IMR-90 (cell line): ENCODE data around the gene STYXL1. TPM values are rescaled to one million over a fixed set of nuclear protein-coding genes. Genes with fewer than 3 reads are reported as not detected.
A peak's percentile ranks its signal among the peaks of the same experiment; 100 is the strongest.

Experiments
- ATAC-seq: fragments of 200-7000 bp; cut with Tn5 transposase; 2 replicates; pipeline ENCODE4 v1.9.1; 2020; ENCODE audit warnings: low read depth, mild to moderate bottlenecking, moderate library complexity
- BruUV-seq: library from RNA; stranded (reverse); fragments of 400-500 nt; replicated peaks from 2 replicates; lab custom pipeline; 2021; lab: Mats Ljungman, UMichigan
- CTCF ChIA-PET: fragments of 300-600 bp; formaldehyde crosslinking; extraction: SDS; loops from one replicate; lab custom pipeline; 2021; ENCODE audit warnings: antibody characterized with exemption; lab: Yijun Ruan, JAX
- POLR2A ChIA-PET: fragments of 300-600 bp; sonication (Branson Sonifier 250); formaldehyde crosslinking; loops from one replicate; lab custom pipeline; 2022; ENCODE audit warnings: antibody characterized with exemption; ENCODE audit not compliant: unreplicated experiment; lab: Charles Lee
- DNase-seq: peaks from one replicate; pipeline ENCODE4 v3.0.0; 2013
- H2AFZ ChIP-seq: replicated peaks from 2 replicates; pipeline ENCODE3; 2013; ENCODE audit warnings: low read length, mild to moderate bottlenecking; ENCODE audit not compliant: poor library complexity
- H2AK5ac ChIP-seq: 2 replicates; pipeline ENCODE4 v1.6.1; 2013; ENCODE audit warnings: low read depth, low read length, inconsistent platforms
- H2AK9ac ChIP-seq: replicated peaks from 2 replicates; pipeline ENCODE3; 2013; ENCODE audit warnings: mild to moderate bottlenecking, low read depth, low read length, moderate library complexity; ENCODE audit not compliant: poor library complexity
- H2BK120ac ChIP-seq: 2 replicates; pipeline ENCODE4 v1.6.1; 2013; ENCODE audit warnings: low read depth, low read length, inconsistent platforms
- H2BK15ac ChIP-seq: 3 replicates; pipeline ENCODE4 v1.6.1; 2013; ENCODE audit warnings: low read depth, low read length, inconsistent platforms
- H2BK20ac ChIP-seq: 2 replicates; pipeline ENCODE4 v1.6.1; 2013; ENCODE audit warnings: low read depth, mild to moderate bottlenecking, inconsistent platforms, low read length, moderate library complexity
- H2BK5ac ChIP-seq: 2 replicates; pipeline ENCODE4 v1.6.1; 2013; ENCODE audit warnings: mild to moderate bottlenecking, low read depth, low read length, inconsistent platforms; ENCODE audit not compliant: poor library complexity, severe bottlenecking
- H3K14ac ChIP-seq: replicated peaks from 2 replicates; pipeline ENCODE4 v1.6.1; 2013; ENCODE audit warnings: low read depth, low read length, inconsistent platforms
- H3K18ac ChIP-seq: 2 replicates; pipeline ENCODE4 v1.6.1; 2013; ENCODE audit warnings: low read depth, low read length, control low read depth
- H3K23ac ChIP-seq: 2 replicates; pipeline ENCODE4 v1.6.1; 2013; ENCODE audit warnings: low read depth, low read length, inconsistent platforms
- H3K27ac ChIP-seq: 2 replicates; pipeline ENCODE4 v1.5.1; 2013; ENCODE audit warnings: mild to moderate bottlenecking, control low read depth, low read length; ENCODE audit not compliant: insufficient read depth
- H3K27me3 ChIP-seq: 2 replicates; pipeline ENCODE4 v1.6.1; 2013; ENCODE audit warnings: low read length; ENCODE audit not compliant: control insufficient read depth, insufficient read depth
- H3K36me3 ChIP-seq: 2 replicates; pipeline ENCODE4 v1.6.1; 2013; ENCODE audit warnings: low read length, mixed read lengths; ENCODE audit not compliant: control insufficient read depth, insufficient read depth
- H3K4ac ChIP-seq: 2 replicates; pipeline ENCODE4 v1.6.1; 2013; ENCODE audit warnings: low read depth, low read length, inconsistent platforms
- H3K4me1 ChIP-seq: 2 replicates; pipeline ENCODE4 v1.6.1; 2013; ENCODE audit warnings: low read length, mixed read lengths; ENCODE audit not compliant: control insufficient read depth, insufficient read depth
- H3K4me2 ChIP-seq: 2 replicates; pipeline ENCODE4 v1.6.1; 2013; ENCODE audit warnings: low read depth, mild to moderate bottlenecking, control low read depth, low read length, moderate library complexity
- H3K4me3 ChIP-seq: 2 replicates; pipeline ENCODE4 v1.5.1; 2013; ENCODE audit warnings: low read depth, mild to moderate bottlenecking, control low read depth, low read length, moderate library complexity; ENCODE audit not compliant: insufficient read depth
- H3K56ac ChIP-seq: 2 replicates; pipeline ENCODE4 v1.6.1; 2013; ENCODE audit warnings: low read length, inconsistent platforms; ENCODE audit not compliant: insufficient read depth; ENCODE audit errors: extremely low read depth
- H3K79me1 ChIP-seq, 2 experiments: 2 replicates each; pipeline ENCODE4 v1.6.1; 2013; ENCODE audit warnings: low read length in 2 of 2, inconsistent platforms in 1 of 2, low read depth in 1 of 2
- H3K9ac ChIP-seq: 2 replicates; pipeline ENCODE4 v1.6.1; 2013; ENCODE audit warnings: low read depth, low read length, control low read depth
- H3K9me1 ChIP-seq: 2 replicates; pipeline ENCODE4 v1.6.1; 2013; ENCODE audit warnings: low read length, inconsistent platforms; ENCODE audit not compliant: insufficient read depth
- H3K9me3 ChIP-seq: 2 replicates; pipeline ENCODE4 v1.6.1; 2013; ENCODE audit warnings: low read length; ENCODE audit not compliant: control insufficient read depth, insufficient read depth
- H4K20me1 ChIP-seq: 2 replicates; pipeline ENCODE4 v1.6.1; 2013; ENCODE audit warnings: low read length, inconsistent platforms; ENCODE audit not compliant: insufficient read depth
- H4K5ac ChIP-seq: 2 replicates; pipeline ENCODE4 v1.6.1; 2013; ENCODE audit warnings: mild to moderate bottlenecking, low read depth, low read length, control low read depth
- H4K8ac ChIP-seq, 2 experiments: 2 replicates each; pipeline ENCODE4 v1.6.1; 2013; ENCODE audit warnings: low read depth in 2 of 2, low read length in 2 of 2, control low read depth in 1 of 2, inconsistent platforms in 1 of 2
- H4K91ac ChIP-seq: 2 replicates; pipeline ENCODE4 v1.6.1; 2013; ENCODE audit warnings: low read depth, low read length, inconsistent platforms; ENCODE audit not compliant: insufficient read depth
- CEBPB ChIP-seq: IDR thresholded peaks from 2 replicates; pipeline ENCODE4 v1.6.1; 2012; ENCODE audit warnings: low read depth, low read length, improper control_type of control experiment
- CHD1 ChIP-seq: IDR thresholded peaks from 2 replicates; pipeline ENCODE4 v1.6.1; 2012; ENCODE audit warnings: low read depth, low read length, improper control_type of control experiment
- FOS ChIP-seq: fragments of 150-350 bp; IDR thresholded peaks from 2 replicates; pipeline ENCODE4 v1.6.1; 2016; ENCODE audit warnings: low read depth, low read length
- MAFK ChIP-seq: IDR thresholded peaks from 2 replicates; pipeline ENCODE4 v1.6.1; 2012; ENCODE audit warnings: low read depth, low read length, improper control_type of control experiment
- MAZ ChIP-seq: IDR thresholded peaks from 2 replicates; pipeline ENCODE4 v1.6.1; 2012; ENCODE audit warnings: low read depth, mild to moderate bottlenecking, low read length, improper control_type of control experiment, moderate library complexity, borderline replicate concordance
- MXI1 ChIP-seq: IDR thresholded peaks from 2 replicates; pipeline ENCODE4 v1.6.1; 2012; ENCODE audit warnings: low read depth, mild to moderate bottlenecking, low read length, moderate library complexity, borderline replicate concordance
- NFE2L2 ChIP-seq: fragments of 150-350 bp; IDR thresholded peaks from 2 replicates; pipeline ENCODE4 v1.6.1; 2016; ENCODE audit warnings: low read depth, mild to moderate bottlenecking, low read length
- POLR2A ChIP-seq: IDR thresholded peaks from 2 replicates; pipeline ENCODE4 v1.6.1; 2012; ENCODE audit warnings: mild to moderate bottlenecking, low read depth, low read length
- RAD21 ChIP-seq: IDR thresholded peaks from 2 replicates; pipeline ENCODE4 v1.6.1; 2012; ENCODE audit warnings: low read length, improper control_type of control experiment
- RCOR1 ChIP-seq: IDR thresholded peaks from 2 replicates; pipeline ENCODE4 v1.6.1; 2012; ENCODE audit warnings: mild to moderate bottlenecking, low read length, improper control_type of control experiment; ENCODE audit not compliant: insufficient replicate concordance
- RFX5 ChIP-seq: IDR thresholded peaks from 2 replicates; pipeline ENCODE4 v1.8.0; 2012; ENCODE audit warnings: low read depth, mild to moderate bottlenecking, low read length, moderate library complexity
- SMC3 ChIP-seq: fragments of 150-350 bp; IDR thresholded peaks from 2 replicates; pipeline ENCODE4 v1.6.1; 2016; ENCODE audit warnings: low read depth, mild to moderate bottlenecking, antibody characterized with exemption, low read length, moderate library complexity
- USF2 ChIP-seq: fragments of 150-350 bp; IDR thresholded peaks from 2 replicates; pipeline ENCODE4 v1.6.1; 2017; ENCODE audit warnings: mild to moderate bottlenecking, antibody characterized with exemption, low read length, low read depth
- WGBS, 2 experiments: methylation state at CpG; one replicate each; pipeline versions ENCODE4 v1.1.5 to v1.1.7; 2013; ENCODE audit warnings: missing lambda C conversion rate in 2 of 2; ENCODE audit not compliant: insufficient read length in 1 of 2; ENCODE audit errors: extremely low coverage in 2 of 2; 5-methylcytosine and 5-hydroxymethylcytosine counted together
- dilution Hi-C: fragments of 300-500 bp; cut with HindIII; formaldehyde crosslinking; loops from one replicate; pipeline ENCODE4 v1.14.3; 2018; ENCODE audit warnings: low sequenced_read_pairs; ENCODE audit not compliant: unreplicated experiment
- in situ Hi-C: fragments of 300-500 bp; cut with MboI; formaldehyde crosslinking; loops from 3 replicates; pipeline ENCODE4 v1.14.3; 2019; ENCODE audit warnings: low sequenced_read_pairs, inconsistent platforms, mixed read lengths
- intact Hi-C: fragments of 100-400 bp; cut with micrococcal nuclease; formaldehyde crosslinking; loops from 2 replicates; pipeline ENCODE4 v1.10.0; 2022
- polyA plus RNA-seq, 3 experiments: library from polyadenylated mRNA; depleted of rRNA; stranded (reverse); fragments of >200 nt; gene quantifications; 2 replicates each; pipeline ENCODE4 v1.2.3, GENCODE V29; 2012; ENCODE audit warnings: low replicate concordance in 1 of 3
- total RNA-seq: library from RNA; depleted of rRNA; stranded (reverse); fragments of >200 nt; gene quantifications from 2 replicates; pipeline ENCODE4 v1.2.3, GENCODE V29; 2012
- TF ChIP-seq, protein P1 (sequence below): fragments of 150-350 bp; IDR thresholded peaks from 2 replicates; pipeline ENCODE4 v1.6.1; 2016; ENCODE audit warnings: low read depth, mild to moderate bottlenecking, low read length, moderate library complexity, borderline replicate concordance
- TF ChIP-seq, protein P2 (sequence below): conservative IDR thresholded peaks from 2 replicates; pipeline ENCODE4 v1.5.1; 2012; ENCODE audit warnings: mild to moderate bottlenecking, low read depth, low read length, improper control_type of control experiment

Gene STYXL1
- total and polyA plus RNA-seq, 2 of the 4 experiments (the other 2 are of a cell fraction): 66.1 to 73.8 TPM

DNA sequence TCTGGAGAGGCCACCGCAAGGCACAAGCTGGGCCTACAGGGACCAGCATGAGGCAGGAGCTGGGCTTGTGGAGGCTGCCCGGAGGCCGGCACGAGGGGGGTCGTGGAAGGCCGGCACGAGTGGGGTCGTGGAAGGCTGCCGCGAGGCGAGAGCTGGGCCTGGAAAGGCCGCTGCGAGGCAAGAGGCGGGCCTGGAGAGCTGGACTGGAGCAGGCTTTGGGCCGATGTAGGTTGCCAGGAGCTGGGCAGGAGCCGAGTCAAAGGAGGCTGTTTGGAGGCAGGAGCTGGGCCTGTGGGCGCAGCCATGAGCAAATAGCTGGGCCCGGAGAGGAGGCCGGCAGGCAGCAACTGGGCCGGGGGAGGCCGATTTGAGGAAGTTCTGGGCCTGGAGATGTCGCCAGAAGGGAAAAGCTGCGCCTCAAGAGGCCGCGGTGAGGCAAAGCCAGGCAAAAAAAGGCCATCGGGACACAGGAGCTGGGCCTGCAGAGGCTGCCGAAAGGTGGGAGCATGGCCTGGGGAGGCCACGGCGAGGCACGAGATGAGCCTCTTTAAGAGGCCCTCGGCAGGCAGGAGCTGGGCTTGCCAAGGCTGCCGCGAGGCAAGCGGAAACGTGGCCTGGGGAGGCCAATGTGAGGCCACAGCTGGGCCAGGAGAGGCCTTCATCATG lies 26.6 kb upstream of the STYXL1 start:
- Histone ChIP-seq H2AFZ (no peak overlapping the region), H3K23ac (no peak overlapping the region), H2AK9ac (no peak overlapping the region), H3K9ac (no peak overlapping the region), H2AK5ac (peak overlapping the region; percentile 67), H2BK15ac (no peak overlapping the region), H4K91ac (no peak overlapping the region), H3K14ac (no peak overlapping the region), H3K27me3 (no peaks in the 10 kb centered on the region), H3K18ac (no peak overlapping the region), H3K4me1 (peaks cover 6% of the 10 kb centered on the region), H4K20me1 (no peaks in the 10 kb centered on the region), H2BK120ac (0 out of 2 replicates have a peak overlapping the region, but pooled peaks have one; percentile 4), H3K9me1 (peaks cover 14% of the 10 kb centered on the region), H3K4me2 (no peak overlapping the region), H3K79me1 (no peaks in the 10 kb centered on the region), H4K5ac (no peak overlapping the region), H3K4me3 (no peak overlapping the region), H4K8ac (no peak overlapping the region), H2BK20ac (no peak overlapping the region), H2BK5ac (no peak overlapping the region), H3K56ac (no peak overlapping the region), H3K4ac (peak overlapping the region; percentile 48; the same call in 1 of the 2 replicates), H3K27ac (no peak overlapping the region; the same call in 1 of the 2 replicates), H3K36me3 (no peaks in the 10 kb centered on the region), H3K9me3 (peaks cover 5% of the 10 kb centered on the region)
- BruUV-seq: no TSS peak
- intact Hi-C loops (no loop called here), in situ Hi-C loops (no loop called here), dilution Hi-C loops (no loop called here)
- ChIA-PET CTCF (no interaction called here), POLR2A (no interaction called here)
- TF ChIP-seq MAFK: no peak
- TF ChIP-seq, protein P1, sequence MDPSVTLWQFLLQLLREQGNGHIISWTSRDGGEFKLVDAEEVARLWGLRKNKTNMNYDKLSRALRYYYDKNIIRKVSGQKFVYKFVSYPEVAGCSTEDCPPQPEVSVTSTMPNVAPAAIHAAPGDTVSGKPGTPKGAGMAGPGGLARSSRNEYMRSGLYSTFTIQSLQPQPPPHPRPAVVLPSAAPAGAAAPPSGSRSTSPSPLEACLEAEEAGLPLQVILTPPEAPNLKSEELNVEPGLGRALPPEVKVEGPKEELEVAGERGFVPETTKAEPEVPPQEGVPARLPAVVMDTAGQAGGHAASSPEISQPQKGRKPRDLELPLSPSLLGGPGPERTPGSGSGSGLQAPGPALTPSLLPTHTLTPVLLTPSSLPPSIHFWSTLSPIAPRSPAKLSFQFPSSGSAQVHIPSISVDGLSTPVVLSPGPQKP: no peak
- TF ChIP-seq MAZ: no peak
- TF ChIP-seq MXI1: no peak
- TF ChIP-seq FOS: no peak
- TF ChIP-seq RFX5: no peak
- no peak for TF ChIP-seq CHD1
- TF ChIP-seq USF2: no peak
- no peak for TF ChIP-seq SMC3
- TF ChIP-seq POLR2A: no peak
- TF ChIP-seq, protein P2, sequence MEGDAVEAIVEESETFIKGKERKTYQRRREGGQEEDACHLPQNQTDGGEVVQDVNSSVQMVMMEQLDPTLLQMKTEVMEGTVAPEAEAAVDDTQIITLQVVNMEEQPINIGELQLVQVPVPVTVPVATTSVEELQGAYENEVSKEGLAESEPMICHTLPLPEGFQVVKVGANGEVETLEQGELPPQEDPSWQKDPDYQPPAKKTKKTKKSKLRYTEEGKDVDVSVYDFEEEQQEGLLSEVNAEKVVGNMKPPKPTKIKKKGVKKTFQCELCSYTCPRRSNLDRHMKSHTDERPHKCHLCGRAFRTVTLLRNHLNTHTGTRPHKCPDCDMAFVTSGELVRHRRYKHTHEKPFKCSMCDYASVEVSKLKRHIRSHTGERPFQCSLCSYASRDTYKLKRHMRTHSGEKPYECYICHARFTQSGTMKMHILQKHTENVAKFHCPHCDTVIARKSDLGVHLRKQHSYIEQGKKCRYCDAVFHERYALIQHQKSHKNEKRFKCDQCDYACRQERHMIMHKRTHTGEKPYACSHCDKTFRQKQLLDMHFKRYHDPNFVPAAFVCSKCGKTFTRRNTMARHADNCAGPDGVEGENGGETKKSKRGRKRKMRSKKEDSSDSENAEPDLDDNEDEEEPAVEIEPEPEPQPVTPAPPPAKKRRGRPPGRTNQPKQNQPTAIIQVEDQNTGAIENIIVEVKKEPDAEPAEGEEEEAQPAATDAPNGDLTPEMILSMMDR: no peak
- no peak for TF ChIP-seq RCOR1
- no peak for TF ChIP-seq RAD21
- TF ChIP-seq CEBPB: no peak
- TF ChIP-seq NFE2L2: no peak
- WGBS, 2 experiments: 97% methylated on average over 31 of the region's 35 CpGs; no CpG with 5 or more reads in 1 of the 2 experiments
- ATAC-seq: no peak
- no peak for DNase-seq
